Fibroblast of villous mesenchyme (primary cell): ENCODE data around the gene TRAPPC6A. TPM values are rescaled to one million over a fixed set of nuclear protein-coding genes. Genes with fewer than 3 reads are reported as not detected.

Experiments used
- DNase-seq: peaks from one replicate; pipeline ENCODE4 v3.0.0-alpha.2; 2010; ENCODE audit warnings: low read depth
- H3K4me3 ChIP-seq: 2 replicates; pipeline ENCODE4 v1.5.1; 2011; ENCODE audit warnings: low read depth, mild to moderate bottlenecking, low read length
- CTCF ChIP-seq: IDR thresholded peaks from 2 replicates; pipeline ENCODE4 v1.5.1; 2012; ENCODE audit warnings: low read depth, mild to moderate bottlenecking, low read length; ENCODE audit not compliant: insufficient read depth
- total RNA-seq: library from RNA; depleted of rRNA; stranded (reverse); fragments of >200 nt; gene quantifications from 2 replicates; pipeline ENCODE4 v1.2.3, GENCODE V29; 2012

The TRAPPC6A gene
- total RNA-seq, 1 donor: 3.9 TPM

GRCh38 chr19:45152504-45153338, 25.3 kb downstream of the TRAPPC6A start:
- no peak for TF ChIP-seq CTCF
- H3K4me3 ChIP-seq: peak overlapping the region; percentile 30
- peak; percentile 66 for DNase-seq

GRCh38 chr19:45151821-45152503, 26.1 kb downstream of the TRAPPC6A start:
- H3K4me3 ChIP-seq: peak overlapping the region; percentile 21
- no peak for TF ChIP-seq CTCF
- no peak for DNase-seq

DNA sequence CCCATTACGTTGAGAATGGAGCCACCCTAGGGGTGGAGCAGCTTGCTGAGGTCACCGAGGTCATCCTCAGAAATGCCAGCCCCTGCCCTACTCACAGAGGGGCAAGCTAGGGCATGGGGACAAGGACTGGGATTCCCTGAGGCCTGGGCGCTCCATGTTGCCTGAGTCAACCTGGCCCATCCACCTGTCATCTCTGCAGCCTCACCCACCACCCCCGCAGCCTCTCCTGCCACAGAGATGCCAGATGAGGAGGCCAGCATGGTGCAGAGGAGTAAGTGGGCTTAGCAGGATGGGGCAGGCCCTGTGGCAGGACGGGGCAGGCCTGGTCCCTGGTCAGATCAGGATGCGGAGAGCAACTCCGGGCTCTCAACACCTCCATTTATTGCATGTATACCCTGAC, 26.7 kb downstream of the TRAPPC6A start:
- no peak for DNase-seq
- TF ChIP-seq CTCF: no peak
- H3K4me3 ChIP-seq: no peak overlapping the region

GRCh38 chr19:45150751-45151281, 27.2 kb downstream of the TRAPPC6A start:
- no peak overlapping the region for H3K4me3 ChIP-seq
- DNase-seq: no peak
- no peak for TF ChIP-seq CTCF

DNA sequence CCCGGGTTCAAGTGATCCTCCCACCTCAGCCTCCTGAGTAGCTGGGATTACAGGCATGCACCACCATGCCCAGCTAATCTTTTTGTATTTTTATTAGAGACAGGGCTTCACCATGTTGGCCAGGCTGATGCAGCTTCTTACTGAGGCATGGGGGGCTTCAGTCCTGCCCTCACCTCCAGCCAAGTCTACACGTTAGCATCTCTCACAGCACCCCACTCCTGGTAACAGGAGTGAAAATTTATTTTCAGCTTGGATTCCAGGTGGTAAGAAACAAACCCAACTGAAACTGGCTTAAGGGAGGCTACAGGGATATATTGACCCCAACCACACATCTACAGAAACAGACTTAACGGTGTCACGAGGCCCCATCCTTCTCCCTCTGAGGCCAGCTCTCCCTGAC, 27.9 kb downstream of the TRAPPC6A start:
- no peak overlapping the region for H3K4me3 ChIP-seq
- no peak for TF ChIP-seq CTCF
- DNase-seq: no peak

- no peak for TF ChIP-seq CTCF
- DNase-seq: no peak
- no peak overlapping the region for H3K4me3 ChIP-seq
Observed at GRCh38 chr19:45149129-45149528, 28.9 kb downstream of the TRAPPC6A start.
